GM18520 (cell line): ENCODE results near the gene SYT3.
"Not testable (repeated sequence)": the region's sequence is repeated elsewhere in the genome, so short reads cannot be mapped to it uniquely, and the experiment has no call there.

ENCODE experiments used
- ATAC-seq: cut with Tn5 transposase; IDR thresholded peaks from one replicate; pipeline ENCODE4 v1.9.1; 2021; ENCODE audit not compliant: unreplicated experiment

Gene SYT3

DNA sequence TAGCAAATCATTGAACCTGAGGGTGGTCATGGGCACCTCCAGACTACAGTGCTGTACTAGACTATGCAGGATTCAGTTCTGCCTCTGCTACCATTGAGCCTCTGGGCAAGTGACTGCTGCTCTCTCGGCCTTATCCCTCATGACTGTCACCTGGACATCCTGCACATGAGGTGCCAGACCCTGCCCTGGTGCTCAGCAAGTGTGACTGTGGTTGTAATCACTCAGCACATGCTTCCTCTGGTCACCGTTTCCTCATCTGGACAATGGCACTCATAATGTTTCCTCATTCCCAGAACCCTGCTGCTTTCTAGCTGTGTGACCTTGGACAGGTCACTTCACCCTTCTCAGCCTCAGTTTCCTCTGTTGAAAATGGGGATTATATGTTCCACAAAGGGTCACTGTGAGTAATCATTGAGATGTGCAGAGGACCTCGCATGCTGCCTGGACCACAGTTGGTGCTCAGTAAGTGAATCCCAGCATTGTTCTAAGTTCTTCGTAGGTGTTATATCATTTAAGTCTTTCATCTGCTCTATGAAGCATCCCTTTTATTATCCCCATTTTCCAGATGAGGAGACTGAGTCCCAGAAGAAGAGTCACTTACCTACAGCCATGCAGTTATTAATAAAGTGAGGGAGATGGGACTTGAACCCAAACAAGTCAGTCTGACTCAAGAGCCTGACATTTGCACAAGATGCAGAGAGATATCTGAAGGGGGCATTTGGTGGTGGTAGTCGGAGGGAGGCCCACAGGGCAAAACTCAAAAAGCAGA is 3.2 kb downstream of the SYT3 start:
- no peak for ATAC-seq

DNA sequence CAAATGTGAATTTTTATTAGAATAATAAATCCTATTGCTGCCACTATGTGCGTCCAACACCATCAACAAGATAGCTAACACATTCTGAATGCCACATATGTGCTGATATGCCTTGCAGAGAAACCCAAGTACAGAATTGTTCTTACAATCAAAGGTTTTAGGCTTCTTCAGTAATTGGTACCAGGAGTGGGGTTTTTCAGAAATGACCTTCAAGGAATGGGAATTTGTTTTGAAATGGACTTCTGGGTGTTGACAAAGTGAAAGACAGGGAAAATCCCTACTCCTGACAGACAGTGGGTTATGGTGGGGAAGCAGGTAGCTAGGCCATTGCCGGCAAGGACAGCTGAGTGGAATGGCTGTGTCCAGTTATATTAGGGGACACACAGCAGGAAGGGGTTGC is 5.7 kb downstream of the SYT3 start:
- no peak for ATAC-seq

DNA sequence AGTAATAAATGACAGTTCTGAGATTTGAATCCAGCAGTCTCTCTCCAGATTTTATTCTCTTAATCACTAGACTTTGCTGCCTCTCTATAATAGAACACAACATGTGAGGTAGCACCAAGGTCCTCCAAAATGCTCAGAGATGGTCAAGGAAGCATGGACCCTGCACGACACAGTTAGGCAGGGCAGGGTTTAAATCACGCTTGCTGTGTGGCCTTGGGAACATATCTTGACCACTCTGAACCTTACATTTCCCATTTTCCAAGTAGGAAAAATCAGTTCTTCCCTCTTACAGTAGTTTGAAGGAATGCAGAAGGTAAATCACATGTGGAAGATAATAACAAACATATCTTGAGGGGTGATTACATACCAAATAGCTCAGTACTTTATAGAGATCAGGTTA is 6.3 kb downstream of the SYT3 start:
- ATAC-seq: no peak

- ATAC-seq: no peak
Measured at GRCh38 chr19:50632151-50632835, 7.4 kb downstream of the SYT3 start.

DNA sequence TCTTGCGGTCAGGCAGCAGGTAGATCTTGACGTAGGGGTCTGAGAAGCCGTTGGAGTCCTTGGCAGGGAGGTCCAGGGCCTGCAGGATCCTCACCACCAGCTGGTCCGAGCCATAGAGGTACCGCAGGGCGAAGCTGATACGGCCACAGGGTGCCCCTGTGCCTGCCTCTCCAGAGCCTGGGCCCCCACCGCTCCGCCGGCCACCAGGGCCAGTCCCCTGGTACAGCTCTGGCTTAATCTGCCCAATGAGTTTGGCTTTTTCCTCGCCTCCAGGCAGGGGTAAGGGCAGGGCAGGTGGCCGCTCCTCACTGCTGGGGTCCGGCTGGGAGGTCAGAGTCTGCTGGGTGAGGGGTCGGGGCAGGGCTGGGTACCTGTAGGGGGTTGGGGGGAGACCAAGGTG is 9.9 kb downstream of the SYT3 start:
- no peak for ATAC-seq

DNA sequence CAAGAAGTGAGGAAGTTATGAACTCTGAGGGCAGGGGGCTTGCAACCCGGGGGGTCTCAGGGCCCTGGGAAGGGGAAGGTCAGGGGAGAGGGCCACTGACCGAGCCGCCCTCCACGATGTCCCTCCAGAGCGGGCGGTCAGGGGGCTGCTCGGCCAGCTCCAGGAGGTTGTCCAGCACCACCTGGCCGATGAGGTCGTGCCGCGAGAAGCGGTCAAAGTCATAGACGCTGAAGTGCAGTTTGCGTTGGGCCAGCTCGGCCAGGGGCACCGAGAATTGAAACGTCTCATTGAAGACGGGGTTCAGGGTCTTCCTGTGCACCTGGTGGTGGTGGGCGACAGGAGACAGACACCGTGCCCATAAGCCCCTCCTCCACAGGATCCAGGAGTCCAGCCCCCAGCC is 10.5 kb downstream of the SYT3 start:
- no peak for ATAC-seq

- ATAC-seq: no peak
Measured at GRCh38 chr19:50628551-50628950, 11.1 kb downstream of the SYT3 start.

- ATAC-seq: no peak
Measured at GRCh38 chr19:50628146-50628545, 11.5 kb downstream of the SYT3 start.

DNA sequence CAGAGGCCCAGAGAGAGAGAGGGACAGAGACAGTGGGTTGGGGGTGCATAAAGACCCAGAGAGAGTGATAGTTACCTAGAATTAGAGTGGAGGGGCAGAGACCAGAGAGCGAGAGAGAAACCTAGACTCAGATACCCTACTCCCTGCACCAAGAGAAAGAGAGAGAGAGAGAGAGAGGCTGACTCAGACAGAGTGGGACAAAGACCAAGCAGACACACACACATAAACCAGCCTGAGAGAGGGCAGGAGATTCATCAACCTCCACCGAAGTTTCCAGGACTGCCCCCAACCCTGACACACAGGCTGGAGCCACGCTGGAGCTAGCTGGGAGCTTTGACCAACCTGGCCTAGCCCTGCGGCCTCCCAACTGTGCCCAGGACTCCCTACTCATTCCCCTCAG is 12.9 kb downstream of the SYT3 start:
- no peak for ATAC-seq

GRCh38 chr19:50626011-50626410 is 13.7 kb downstream of the SYT3 start:
- no peak for ATAC-seq

GRCh38 chr19:50624949-50625600 is 14.6 kb downstream of the SYT3 start:
- no peak for ATAC-seq

GRCh38 chr19:50620394-50620906 is 19.2 kb downstream of the SYT3 start:
- not testable (repeated sequence) for ATAC-seq

GRCh38 chr19:50619184-50619583 is 20.5 kb downstream of the SYT3 start:
- not testable (repeated sequence) for ATAC-seq

- not testable (repeated sequence) for ATAC-seq
Measured at GRCh38 chr19:50618379-50618778, 21.3 kb downstream of the SYT3 start.

DNA sequence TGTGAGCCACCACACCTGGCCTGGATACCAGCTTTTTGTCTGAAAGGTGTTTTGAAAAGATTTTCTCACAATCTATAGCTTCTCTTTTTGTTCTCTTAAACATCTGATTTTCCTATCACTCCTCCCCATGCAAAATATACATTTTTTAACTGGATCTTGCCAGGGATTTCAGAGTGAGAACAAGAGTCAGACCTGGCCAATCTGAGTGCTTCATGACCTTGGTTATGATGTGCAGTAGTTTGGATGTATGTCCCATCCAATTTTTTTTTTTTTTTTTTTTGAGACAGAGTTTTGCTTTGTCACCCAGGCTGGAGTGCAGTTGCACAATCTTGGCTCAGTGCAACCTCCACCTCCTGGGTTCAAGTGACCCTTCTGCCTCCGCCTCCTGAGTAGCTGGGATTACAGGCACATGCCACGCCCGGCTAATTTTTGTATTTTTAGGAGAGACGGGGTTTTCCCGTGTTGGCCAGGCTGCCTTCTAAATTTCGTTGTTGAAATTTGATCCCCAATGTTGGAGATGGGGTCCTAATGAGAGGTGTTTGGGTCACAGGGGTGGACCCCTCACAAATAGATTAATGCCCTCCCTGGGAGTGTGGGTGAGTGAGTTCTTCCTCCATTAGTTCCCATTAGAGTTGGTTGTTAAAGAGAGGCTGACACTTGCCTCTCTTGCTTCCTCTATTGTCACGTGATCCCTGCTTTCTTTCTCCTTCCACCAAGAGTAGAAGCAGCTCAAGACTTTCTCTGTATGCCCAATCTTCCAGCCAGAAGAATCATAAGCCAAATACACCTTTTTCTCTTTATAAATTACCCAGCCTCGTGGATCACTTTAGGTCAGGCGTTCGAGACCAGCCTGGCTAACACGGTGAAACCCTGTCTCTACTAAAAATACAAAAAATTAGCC is 26.9 kb downstream of the SYT3 start:
- not testable (repeated sequence) for ATAC-seq

GRCh38 chr19:50607874-50608785 is 31.6 kb downstream of the SYT3 start:
- ATAC-seq: no peak

GRCh38 chr19:50607388-50607787 is 32.3 kb downstream of the SYT3 start:
- no peak for ATAC-seq

GRCh38 chr19:50606059-50606836 is 33.4 kb downstream of the SYT3 start:
- not testable (repeated sequence) for ATAC-seq
